NK-92 treated with Interleukin-12 subunit alpha and Interleukin-12 subunit beta, amount 100 ng/mL, for 24 hours (cell line): ENCODE measurements around the gene ATP11C.
A peak's percentile ranks its signal among the peaks of the same experiment; 100 is the strongest.
"Not testable (repeated sequence)": the region's sequence is repeated elsewhere in the genome, so short reads cannot be mapped to it uniquely, and the experiment has no call there.

Experiments used
- DNase-seq: peaks from one replicate; lab custom pipeline; 2025; lab: John Stamatoyannopoulos, UW

The ATP11C gene

DNA sequence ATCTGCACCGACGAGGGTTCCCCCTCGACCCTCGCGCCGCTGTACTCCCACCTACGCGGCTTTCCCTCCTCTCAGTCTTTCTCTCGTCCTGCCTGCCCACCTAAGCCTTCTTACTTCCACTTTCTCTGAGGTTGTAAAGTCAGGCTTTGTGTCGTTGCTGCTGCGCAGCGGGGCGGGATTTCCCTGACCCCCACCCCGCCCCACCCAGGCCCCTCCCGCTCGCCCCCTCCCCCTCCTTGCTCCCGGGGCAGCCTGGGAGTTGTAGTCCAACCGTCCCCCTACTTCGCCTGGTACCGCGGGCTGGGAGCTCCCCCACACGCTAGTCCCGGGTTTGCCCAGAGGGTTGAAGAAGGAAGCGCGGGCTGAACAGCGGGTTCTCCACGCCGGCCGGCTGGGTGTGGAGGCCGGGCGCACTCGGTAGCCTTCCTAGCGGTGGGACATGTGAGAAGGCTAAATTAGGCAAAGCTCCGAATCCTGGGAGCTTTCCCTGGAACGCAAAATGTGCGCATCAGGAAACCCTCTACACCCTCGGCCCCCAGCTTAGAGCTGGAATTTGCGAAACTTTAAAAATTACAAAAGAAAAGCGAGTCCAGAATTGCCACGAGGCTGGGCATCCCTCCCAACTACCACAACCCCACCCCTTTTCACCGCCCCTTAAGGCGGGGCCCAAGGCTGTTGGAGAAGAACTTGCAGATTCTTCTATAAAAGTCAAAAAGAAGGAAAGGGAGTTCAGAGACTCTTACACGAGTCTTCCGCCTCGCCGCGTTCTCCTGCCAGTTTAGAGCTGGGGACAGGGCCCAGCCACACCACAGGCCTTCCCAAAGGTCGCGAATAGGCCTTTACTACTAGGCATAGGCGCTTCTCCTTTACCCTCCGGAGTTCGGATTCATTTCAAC, at the start of gene ATP11C:
Gene ATP11C (minus strand): TSS at position 153 of the 896 bp plus-strand sequence. CDS start 1,011 bp downstream, outside the sequence.
- DNase-seq = peak; percentile 71

DNA sequence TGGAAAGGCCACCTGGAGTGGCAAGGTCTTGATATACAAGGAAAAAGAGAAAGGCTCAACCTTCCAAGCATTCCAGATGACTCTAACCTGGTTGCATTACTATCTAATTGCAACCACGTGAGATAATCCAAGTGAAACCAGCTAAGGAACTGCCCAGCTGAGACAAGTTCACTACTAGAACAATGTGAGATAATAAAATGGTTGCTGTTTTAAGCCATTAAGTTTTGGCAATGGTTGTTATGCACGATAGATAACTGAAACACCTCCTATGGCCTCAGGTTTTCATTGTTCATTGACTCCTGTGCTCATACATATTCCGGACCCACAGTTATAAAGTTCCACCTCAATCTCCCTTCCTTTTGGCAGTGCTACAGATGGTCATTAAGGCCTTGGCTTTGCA, 41.6 kb upstream of the ATP11C start:
- DNase-seq = no peak

DNA sequence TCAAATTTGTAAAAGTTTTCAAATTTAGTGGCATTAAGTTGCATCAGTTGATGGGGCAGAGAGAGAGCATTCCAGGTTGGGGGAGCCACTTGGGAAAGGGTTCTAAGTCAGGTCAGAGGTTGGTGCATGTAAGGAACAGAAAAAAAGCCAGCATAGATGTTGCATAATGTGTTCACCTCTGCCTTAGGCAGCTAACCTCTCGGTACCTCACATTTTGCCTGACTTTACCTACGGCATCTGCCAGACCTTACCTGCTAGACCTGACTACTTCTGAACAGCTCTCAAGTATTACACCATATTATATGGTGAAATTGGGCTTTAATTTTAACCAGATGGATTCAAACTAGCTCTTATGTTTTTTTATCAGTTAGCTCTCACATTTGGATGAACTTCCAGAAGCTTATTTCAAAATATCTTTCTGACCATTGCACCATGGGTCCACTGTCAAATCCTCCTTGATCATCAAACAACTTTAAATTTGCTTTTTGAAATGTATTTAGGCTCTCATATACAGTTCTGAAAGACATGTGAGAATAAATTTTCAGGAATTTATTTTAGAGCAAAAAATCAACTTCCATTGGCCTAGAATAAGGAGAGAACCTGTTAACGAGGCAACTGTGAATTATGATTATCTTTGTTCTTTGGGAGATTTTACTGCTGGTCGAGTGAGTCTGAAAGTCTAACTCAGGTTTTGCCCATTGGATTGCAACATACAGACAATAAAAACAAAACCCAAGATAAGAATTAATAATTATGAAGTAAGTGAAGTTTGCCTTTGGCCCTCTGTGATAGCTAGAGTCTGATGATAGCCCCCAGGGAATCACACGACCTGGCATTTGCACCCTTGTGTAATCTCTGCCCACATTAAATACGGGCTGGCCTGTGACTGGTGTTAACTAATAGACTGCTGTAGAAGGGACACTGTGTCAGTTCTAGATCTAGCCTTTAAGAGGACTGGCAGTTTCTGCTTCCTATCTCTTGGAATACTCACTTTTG, 40.1 kb upstream of the ATP11C start:
- no peak for DNase-seq

DNA sequence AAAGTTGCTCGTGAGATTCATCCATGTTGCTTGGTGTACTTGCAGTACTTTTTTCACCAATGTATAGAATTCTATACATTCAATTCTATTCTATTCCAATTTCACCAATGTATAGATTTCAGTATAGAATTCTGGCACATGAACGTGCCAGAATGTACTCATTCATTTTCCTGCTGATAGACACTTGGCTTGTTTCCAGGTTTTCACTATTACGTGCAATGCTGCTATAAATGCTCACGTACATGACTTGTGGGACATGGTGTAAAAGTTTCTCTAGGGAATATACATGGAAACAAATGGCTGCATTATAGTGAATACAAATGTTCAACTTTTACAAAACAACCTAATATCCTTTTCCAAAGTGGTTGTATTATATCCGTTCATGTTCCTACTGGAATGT, 39.3 kb upstream of the ATP11C start:
- DNase-seq = no peak

DNA sequence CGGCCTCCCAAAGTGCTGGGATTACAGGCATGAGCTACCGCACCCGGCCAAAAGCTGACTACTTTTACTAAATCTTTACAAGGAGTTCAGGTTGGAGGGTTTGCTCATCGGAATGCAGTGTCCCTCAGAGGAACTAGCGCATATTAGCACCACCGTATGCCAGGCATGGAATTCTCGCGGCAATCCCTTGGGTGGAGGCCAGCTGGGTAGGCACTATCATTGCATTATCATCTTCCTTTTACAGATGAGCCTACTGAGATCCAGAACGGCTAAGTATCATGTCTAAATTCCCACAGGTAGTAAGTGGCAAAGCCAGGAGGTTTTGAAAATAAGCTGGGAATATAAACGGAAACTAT, 38.5 kb upstream of the ATP11C start:
- DNase-seq = no peak

DNA sequence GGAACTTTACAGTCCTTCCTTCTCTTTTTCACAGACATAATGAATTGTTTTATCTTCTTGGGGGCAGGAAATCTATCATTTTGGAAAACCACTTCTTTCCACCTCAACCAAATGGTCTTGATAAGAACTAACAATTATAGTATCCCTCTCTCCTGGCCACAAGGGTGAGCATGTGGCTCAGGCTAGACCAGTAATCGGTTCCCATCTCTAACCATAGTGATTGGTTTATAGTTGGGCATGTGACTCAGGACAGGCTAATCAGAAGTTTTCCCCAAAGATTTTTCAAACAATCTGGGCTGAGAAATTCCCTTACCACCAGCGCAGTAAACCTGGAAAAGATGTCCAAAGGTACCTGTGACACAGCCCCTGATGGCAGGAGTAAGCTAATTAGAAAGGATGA, 36.4 kb upstream of the ATP11C start:
- no peak for DNase-seq

DNA sequence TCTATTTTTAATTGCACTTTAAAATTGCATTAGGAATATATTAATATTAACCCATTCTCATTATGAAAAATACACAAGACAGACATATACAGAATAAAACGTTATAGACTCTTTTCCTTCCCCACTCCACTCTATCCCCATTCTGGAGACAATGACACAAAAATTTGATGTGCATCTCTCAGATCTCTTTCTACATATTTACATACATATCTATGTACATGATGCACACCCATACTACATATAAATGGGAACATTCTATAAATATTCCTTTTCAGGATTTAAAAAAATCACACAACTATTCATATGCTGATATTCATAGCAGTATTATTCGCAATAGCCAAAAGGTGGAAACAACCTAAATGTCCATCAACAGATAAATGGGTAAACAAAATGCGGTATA, 34.9 kb upstream of the ATP11C start:
- DNase-seq = no peak

DNA sequence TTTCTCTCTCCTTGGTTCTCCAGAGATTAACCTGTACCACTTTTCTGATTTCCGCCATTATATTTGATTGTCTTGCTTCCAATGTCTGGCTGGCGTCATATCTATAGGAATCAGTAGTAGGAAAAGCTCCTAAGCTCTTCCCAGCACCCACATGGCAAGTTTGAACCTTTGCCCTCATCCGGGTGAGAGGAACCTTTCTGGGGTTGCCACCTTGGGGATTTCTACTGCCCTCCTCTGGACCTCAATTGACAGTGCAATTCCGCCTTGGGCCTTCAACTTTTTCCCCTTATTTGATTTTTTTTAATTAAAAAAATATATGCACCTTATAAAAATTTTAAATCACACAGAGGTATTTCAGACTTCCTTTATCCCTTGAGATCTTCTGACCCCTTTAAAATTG, 34.4 kb upstream of the ATP11C start:
- DNase-seq = no peak

DNA sequence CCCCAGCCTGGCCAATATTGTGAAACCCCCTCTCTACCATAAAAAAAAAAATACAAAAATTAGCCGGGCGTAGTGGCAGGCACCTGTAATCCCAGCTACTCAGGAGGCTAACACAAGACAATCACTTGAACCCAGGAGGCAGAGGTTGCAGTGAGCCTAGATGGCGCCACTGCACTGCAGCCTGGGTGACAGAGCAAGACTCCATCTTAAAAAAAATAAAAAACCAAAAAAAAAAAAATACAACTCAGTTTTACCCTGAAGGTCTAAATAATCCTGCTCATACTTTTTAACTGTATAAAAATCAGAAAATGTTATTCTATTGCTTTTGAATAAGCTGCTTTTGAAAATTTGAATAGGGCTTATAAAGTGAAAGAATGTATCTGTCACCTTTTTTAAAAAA, 33.3 kb upstream of the ATP11C start:
- DNase-seq = not testable (repeated sequence)

DNA sequence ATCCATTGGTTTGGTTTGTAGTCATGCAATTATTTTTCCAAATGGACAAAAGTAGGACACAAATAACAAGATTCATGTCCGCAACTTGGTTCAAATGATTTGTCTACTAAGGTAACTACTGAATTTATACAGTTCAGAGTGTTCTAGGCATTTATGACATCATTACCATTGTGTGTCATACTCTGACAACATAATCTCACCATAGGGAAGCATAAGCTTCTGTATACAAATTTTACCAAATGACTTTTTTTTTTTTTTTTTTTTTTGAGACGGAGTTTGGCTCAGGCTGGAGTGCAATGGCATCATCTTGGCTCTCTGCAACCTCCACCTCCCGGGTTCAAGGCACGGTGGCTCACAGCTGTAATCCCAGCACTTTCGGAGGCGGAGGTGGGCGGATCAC, 32.6 kb upstream of the ATP11C start, which contains the start of gene CXorf66:
Gene CXorf66 (minus strand): TSS at position 101 of the 400 bp plus-strand sequence. CDS start 25 bp downstream, at position 76.
- DNase-seq = no peak

DNA sequence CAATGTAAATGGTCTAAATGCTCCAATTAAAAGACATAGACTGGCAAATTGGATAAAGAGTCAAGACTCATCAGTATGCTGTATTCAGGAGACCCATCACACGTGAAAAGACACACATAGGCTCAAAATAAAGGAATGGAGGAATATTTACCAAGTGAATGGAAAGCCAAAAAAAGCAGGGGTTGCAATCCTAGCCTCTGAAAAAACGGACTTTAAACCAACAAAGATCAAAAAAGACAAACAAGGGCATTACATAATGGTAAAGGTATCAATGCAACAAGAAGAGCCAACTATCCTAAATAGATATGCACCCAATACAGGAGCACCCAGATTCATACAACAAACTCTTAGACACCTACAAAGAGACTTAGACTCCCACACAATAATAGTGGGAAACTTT, 28.2 kb upstream of the ATP11C start:
- not testable (repeated sequence) for DNase-seq

DNA sequence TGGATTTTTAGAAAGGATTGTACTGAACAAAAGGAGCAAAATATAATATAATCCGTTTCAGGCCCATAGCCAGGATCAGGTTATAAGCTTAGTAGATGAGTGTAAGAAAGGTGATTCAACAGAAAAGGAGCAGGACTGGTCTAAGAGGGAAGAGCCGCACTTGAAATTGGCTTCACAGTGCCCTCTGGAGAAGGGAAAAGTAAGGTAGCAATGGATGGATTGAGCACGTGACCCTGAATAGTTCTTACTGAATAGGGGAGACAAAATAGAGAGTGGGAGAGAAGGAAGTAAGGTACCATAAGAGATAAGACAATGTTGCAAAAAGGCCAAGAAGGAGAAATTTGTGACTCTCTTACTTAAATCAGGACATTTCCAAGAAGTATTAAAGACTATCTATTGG, 16.9 kb upstream of the ATP11C start:
- DNase-seq = no peak

DNA sequence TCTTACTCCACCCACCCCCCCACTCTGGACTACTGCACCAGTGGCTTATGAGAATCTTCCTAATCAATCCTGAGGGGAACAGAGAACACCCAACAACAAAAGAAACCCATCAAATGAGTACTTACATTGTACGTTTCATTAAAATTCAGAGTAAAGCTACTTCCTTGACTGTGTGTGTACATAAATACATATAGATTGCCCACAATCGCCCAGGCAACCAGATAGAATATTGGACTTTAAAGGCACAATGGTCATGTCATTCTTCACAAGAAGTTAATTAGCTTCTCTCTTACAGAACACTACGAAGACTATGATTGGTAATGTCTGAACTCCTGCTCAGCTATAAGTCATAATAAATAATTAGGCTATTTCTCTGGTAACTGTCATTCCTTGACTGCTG, 12.2 kb upstream of the ATP11C start:
- DNase-seq = no peak

DNA sequence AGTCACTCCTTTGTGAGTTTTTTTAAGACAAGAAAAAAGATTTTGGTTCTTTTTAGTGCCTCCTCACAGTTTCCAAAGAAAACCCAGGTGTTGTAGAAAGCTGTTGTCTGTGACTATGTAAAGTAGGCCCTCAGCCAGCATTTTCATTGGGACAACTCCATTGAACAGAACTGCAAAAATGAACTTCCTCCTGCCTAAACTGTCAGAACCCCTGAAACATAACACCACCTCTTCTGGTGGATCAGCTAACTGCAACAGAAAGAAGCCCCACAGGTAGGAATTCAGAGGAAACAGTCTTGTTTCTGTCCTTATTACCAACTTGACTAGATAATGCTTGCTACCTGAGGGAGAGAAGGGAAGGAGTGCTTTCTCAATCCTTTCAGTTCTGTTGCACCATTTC, 3.4 kb upstream of the ATP11C start:
- DNase-seq = no peak

DNA sequence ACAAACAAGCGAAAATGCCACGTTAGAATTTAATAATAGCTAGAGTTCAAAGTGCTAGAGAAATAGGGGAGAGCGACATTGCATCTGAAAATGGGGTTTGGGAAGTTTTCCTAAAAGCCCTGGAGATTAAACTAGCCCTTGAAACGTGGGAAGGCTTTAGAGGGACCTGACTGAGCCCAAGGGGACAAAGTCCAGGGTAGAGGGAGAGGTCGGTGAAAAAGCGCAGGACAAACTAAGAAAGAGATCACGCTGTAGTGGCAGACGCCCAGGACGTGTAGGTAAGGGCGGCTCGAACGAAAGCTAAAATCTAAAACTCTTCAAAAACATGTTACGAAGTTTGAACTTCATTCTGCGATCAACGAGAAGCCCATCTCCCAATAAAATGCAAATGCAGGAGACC, 1.1 kb upstream of the ATP11C start:
- DNase-seq = no peak

DNA sequence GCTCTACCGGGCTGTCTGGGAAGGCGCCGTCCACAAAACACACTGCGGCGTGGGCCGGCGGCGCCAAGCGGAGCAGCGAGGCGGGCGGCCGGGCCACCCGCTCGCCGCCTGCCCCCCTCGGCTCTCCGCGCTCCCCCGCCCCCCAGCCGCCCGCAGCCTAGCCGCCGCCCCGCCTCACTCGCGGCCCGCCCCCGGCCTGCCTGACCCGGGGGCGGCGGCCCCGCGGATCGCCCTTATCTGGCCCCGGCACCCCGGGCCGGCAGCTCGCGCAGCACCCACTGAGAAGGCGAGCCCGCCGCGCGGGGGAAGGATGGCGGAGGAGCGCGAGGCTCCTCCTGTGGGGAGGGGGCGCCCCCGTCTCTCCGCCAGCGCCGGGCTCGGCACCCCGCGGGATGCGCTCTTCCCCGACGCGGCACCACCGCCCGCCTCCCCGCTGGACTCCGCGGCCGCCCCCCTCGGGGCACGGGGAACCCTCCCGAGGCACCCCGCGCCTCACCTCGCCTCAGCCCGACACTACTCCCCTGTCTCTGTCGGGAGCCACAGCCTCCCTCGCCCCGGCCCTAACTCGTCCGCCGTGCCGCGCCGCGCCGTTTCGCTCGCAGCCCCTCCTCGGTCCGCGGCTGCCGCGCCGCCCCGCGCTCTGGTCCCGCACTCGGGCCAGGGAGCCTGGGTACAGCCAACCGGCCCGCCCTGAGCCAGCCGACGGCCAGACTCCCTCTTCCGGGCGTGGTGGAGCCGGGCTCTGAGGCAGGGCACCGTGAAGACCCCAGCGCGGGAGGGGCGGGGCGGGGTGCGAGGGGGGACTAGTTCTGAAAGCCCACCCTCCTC, 566 bp downstream of the ATP11C start:
- peak; percentile 60 for DNase-seq

DNA sequence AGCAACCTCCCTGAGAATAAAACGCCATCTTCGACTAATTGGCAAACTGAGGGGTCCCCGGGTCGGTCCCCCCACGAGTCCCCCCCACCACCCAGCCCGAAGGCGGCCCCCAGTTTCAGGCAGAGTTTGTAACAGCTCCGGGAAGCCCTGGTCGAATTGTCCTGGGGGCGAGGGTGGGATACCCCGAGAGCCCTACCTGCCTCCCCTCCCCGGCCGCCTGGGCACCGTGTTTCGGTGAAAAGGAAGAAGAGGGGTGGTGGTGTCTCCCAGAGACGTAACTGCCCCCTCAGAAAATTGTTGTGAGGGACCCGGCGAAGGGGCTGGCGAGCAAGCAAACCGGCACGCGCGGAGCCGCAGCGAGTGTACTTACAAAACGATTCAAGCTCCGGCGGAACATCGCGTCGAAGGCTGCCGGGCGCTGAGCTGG, 1.2 kb downstream of the ATP11C start:
- no peak for DNase-seq

DNA sequence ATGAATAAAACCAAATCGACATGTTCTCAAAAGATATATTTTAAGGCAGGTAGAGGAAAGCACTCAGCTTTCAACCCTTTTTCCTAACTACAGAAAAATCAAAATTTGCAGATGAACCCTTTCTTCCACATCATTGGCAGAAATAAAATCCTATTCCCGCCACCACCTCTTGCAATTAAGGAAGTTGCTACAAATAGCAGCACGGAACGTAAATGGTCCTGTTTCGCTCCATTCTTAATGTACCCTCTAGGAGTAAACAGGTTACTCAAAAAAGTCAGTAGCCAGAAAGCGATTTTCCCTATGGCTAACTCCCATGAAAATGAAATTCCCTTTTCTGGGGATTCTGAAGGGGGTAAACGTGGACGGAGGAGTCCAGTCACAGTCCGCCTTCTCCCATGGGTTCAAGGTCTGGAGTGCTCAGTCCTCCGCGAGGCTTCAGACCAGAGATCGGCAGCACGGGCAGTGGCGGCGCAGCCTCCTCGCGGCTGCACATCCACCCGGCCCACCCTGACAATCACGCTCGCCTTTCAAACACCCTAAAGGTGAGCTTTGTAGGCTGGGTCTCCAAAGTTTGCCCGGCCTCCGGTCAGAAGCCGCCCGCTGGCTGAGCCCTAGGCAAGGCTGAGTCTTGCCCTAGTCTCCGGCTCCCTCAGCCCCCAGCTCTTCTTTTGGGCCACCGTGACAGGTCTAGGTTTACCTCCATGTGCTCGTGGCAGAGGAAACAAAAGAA, 1.8 kb downstream of the ATP11C start:
- no peak for DNase-seq

DNA sequence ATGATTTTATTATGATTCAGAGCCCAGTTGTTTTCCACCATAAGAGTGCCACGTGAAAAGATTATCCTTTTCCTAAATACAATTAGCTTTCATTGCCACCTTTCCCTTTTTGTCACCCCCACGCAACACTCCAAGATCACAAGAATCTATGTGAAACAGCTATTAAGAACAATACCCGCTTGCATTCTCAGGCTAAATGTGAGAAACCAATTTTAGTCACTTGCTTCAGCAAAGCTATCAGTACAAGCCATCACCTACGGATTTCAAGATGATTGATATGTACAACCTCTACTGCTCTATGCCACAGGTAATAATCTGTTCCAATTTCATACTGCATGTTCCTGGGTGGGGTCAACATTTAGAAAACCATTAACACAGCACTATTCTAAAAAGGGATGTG, 2.5 kb downstream of the ATP11C start:
- no peak for DNase-seq

DNA sequence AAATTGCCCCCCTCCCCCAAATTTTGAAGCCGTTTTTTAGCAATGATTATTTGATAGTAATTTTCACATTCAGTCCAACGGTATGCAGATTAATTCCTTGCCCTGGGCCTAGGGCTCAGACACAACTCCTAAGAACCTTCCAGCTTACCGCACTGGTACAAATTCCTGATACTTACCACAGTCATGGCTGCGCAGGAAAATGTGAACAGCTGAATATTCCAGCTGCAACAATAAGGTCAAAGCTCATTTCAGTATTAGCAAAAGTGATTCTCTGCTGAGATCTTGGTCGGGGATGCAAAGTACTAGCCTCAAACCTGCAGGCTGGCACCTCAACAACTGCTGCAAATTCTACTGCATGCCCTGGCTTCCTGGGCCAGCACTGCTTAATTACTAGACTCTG, 3.0 kb downstream of the ATP11C start:
- DNase-seq = no peak

DNA sequence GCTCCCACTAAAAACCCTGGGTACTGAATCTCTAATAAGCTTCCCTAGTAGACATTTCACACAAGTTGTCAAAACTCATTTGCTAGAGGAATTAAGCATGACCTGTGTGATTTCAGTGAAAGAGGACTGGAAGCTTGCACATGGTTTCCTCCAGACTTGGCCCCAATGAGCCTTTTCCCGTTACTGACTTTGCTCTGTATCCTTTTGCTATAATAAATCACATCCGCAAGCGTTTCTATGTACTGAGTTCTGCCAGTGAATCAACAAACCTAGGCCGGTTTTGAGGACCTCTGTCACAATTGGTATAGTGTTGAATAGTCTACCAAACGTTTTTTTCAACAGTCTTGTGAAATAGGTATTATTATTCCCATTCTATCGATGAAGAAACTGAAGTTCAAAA, 8.2 kb downstream of the ATP11C start:
- DNase-seq = no peak
